HepG2 (cell line): Measurements from ENCODE around the gene UGGT1. TPM values are rescaled to one million over a fixed set of nuclear protein-coding genes. Genes with fewer than 3 reads are reported as not detected.
A peak's percentile ranks its signal among the peaks of the same experiment; 100 is the strongest.

Source experiments
- ATAC-seq: fragments of 200-7000 bp; cut with Tn5 transposase; 3 replicates; pipeline ENCODE4 v1.9.1; 2020; ENCODE audit warnings: mild to moderate bottlenecking, moderate library complexity
- BruUV-seq: library from RNA; stranded (reverse); fragments of 400-500 nt; replicated peaks from 2 replicates; lab custom pipeline; 2021; lab: Mats Ljungman, UMichigan
- CTCF ChIA-PET: fragments of 300-600 bp; formaldehyde crosslinking; extraction: SDS; loops from one replicate; lab custom pipeline; 2021; ENCODE audit warnings: low total read pairs, inconsistent platforms, low intra/inter-chr PET ratio; lab: Yijun Ruan, JAX
- POLR2A ChIA-PET: fragments of 350-600 bp; sonication (Branson Sonifier 250); formaldehyde crosslinking; loops from one replicate; lab custom pipeline; 2020; ENCODE audit warnings: antibody characterized with exemption, inconsistent platforms; lab: Yijun Ruan, JAX
- DNase-seq: peaks from one replicate; pipeline ENCODE4 v3.0.0-alpha.2; 2015; ENCODE audit warnings: low spot score
- FAIRE-seq: peaks from 3 replicates; lab custom pipeline; 2011; peaks lifted over from hg19 to GRCh38; lab: Jason Lieb, UNC
- H2AFZ ChIP-seq: one replicate; pipeline ENCODE4 v1.6.1; 2011; ENCODE audit warnings: low read length, inconsistent platforms
- H3K27ac ChIP-seq: fragments of 300-600 bp; 3 replicates; pipeline ENCODE4 v1.8.0; 2011; ENCODE audit warnings: mixed run types, mild to moderate bottlenecking, mixed read lengths, low read length, inconsistent platforms; ENCODE audit not compliant: insufficient read depth; ENCODE audit errors: extremely low read length
- H3K27me3 ChIP-seq, 2 experiments: fragments of 200-600 bp in 1 of 2; 2 replicates in 1 of 2; 3 replicates in 1 of 2; pipeline versions ENCODE4 v1.6.0 to v1.8.0; 2011; ENCODE audit warnings: low read length in 2 of 2, mild to moderate bottlenecking in 2 of 2, moderate library complexity in 2 of 2, inconsistent platforms in 1 of 2; ENCODE audit not compliant: insufficient read depth in 2 of 2, control insufficient read depth in 1 of 2
- H3K36me3 ChIP-seq, 2 experiments: fragments of 200-600 bp in 1 of 2; replicated peaks in 1 of 2; 2 replicates in 1 of 2; 3 replicates in 1 of 2; pipeline versions ENCODE4 v1.5.1 to v1.8.0; 2011; ENCODE audit warnings: low read length in 2 of 2, inconsistent platforms in 1 of 2; ENCODE audit not compliant: insufficient read depth in 2 of 2, control insufficient read depth in 1 of 2
- H3K4me1 ChIP-seq: 2 replicates; pipeline ENCODE4 v1.5.1; 2012; ENCODE audit warnings: low read length, inconsistent platforms; ENCODE audit not compliant: insufficient read depth
- H3K4me2 ChIP-seq: 2 replicates; pipeline ENCODE4 v1.6.0; 2011; ENCODE audit warnings: low read depth, low read length, inconsistent platforms
- H3K4me3 ChIP-seq, 3 experiments: fragments of 200-600 bp in 1 of 3; sonication (generic), shearing (Covaris generic) in 1 of 3; replicated peaks in 1 of 3; 2 replicates each; pipeline ENCODE4 v1.5.1; 2011 to 2016; ENCODE audit warnings: low read length in 3 of 3, inconsistent platforms in 2 of 3, low read depth in 2 of 3, mild to moderate bottlenecking in 2 of 3, control low read depth in 1 of 3, mixed read lengths in 1 of 3; ENCODE audit not compliant: insufficient read depth in 1 of 3
- H3K79me2 ChIP-seq: one replicate; pipeline ENCODE4 v1.6.1; 2011; ENCODE audit warnings: low read length, inconsistent platforms; ENCODE audit not compliant: insufficient read depth
- H3K9ac ChIP-seq: 2 replicates; pipeline ENCODE4 v1.6.0; 2011; ENCODE audit warnings: mild to moderate bottlenecking, low read depth, low read length, inconsistent platforms; ENCODE audit not compliant: insufficient read depth
- H3K9me3 ChIP-seq: 2 replicates; pipeline ENCODE4 v1.5.1; 2012; ENCODE audit warnings: mild to moderate bottlenecking, low read length
- H4K20me1 ChIP-seq: 2 replicates; pipeline ENCODE4 v1.6.0; 2011; ENCODE audit warnings: inconsistent platforms, mild to moderate bottlenecking, low read length, moderate library complexity; ENCODE audit not compliant: insufficient read depth
- MAFF ChIP-seq: IDR thresholded peaks from 2 replicates; pipeline ENCODE4 v1.6.1; 2011; ENCODE audit warnings: low read depth, low read length, improper control_type of control experiment
- MAFK ChIP-seq, 2 experiments: IDR thresholded peaks in 1 of 2; conservative IDR thresholded peaks in 1 of 2; 2 replicates each; pipeline ENCODE4 v1.6.1; 2011; ENCODE audit warnings: improper control_type of control experiment in 2 of 2, low read length in 2 of 2
- NBN ChIP-seq: fragments of 450-650 bp; conservative IDR thresholded peaks from 2 replicates; pipeline ENCODE4 v1.6.1; 2017
- PCBP2 ChIP-seq: fragments of 200-400 bp; formaldehyde crosslinking; optimal IDR thresholded peaks from 2 replicates; pipeline ENCODE3; 2018; ENCODE audit warnings: low read length, low read depth; ENCODE audit not compliant: poor library complexity, severe bottlenecking
- PHF8 ChIP-seq: sonication (generic); formaldehyde crosslinking; IDR thresholded peaks from 2 replicates; pipeline ENCODE4 v1.5.0; 2020; ENCODE audit warnings: missing genetic modification reagents
- TFDP2 ChIP-seq: sonication (generic); formaldehyde crosslinking; IDR thresholded peaks from 2 replicates; pipeline ENCODE4 v1.4.0; 2020; ENCODE audit warnings: missing genetic modification reagents
- XBP1 ChIP-seq: sonication (generic); formaldehyde crosslinking; IDR thresholded peaks from 2 replicates; pipeline ENCODE4 v1.5.0; 2020; ENCODE audit warnings: missing genetic modification reagents
- ZBTB38 ChIP-seq: sonication (generic); formaldehyde crosslinking; IDR thresholded peaks from 2 replicates; pipeline ENCODE4 v1.5.1; 2020; ENCODE audit warnings: mild to moderate bottlenecking, missing genetic modification reagents
- ZNF556 ChIP-seq: sonication (generic); formaldehyde crosslinking; IDR thresholded peaks from 2 replicates; pipeline ENCODE4 v1.4.0; 2020; ENCODE audit warnings: mild to moderate bottlenecking, missing genetic modification reagents, borderline replicate concordance
- ZNF598 ChIP-seq: sonication (generic); formaldehyde crosslinking; IDR thresholded peaks from 2 replicates; pipeline ENCODE4 v1.5.1; 2020; ENCODE audit warnings: mild to moderate bottlenecking, missing genetic modification reagents, borderline replicate concordance
- ZNF687 ChIP-seq: sonication (generic); formaldehyde crosslinking; IDR thresholded peaks from 2 replicates; pipeline ENCODE4 v1.5.1; 2020; ENCODE audit warnings: mild to moderate bottlenecking, missing genetic modification reagents, moderate library complexity
- ZNF768 ChIP-seq: sonication (generic); formaldehyde crosslinking; IDR thresholded peaks from 2 replicates; pipeline ENCODE4 v1.4.0; 2020; ENCODE audit warnings: missing genetic modification reagents
- WGBS: methylation state at CpG from one replicate; pipeline ENCODE4 v1.1.6; 2017; ENCODE audit warnings: low lambda C conversion rate; 5-methylcytosine and 5-hydroxymethylcytosine counted together
- in situ Hi-C: cut with HindIII; loops from 2 replicates; pipeline ENCODE4 v1.10.0; 2017; ENCODE audit warnings: low pct_unique_long_range_greater_than_20kb; ENCODE audit not compliant: extremely low pct_ligation_motif_present
- intact Hi-C: fragments of 100-400 bp; cut with micrococcal nuclease; formaldehyde crosslinking; loops from one replicate; pipeline ENCODE4 v1.10.0; 2022; ENCODE audit not compliant: unreplicated experiment
- polyA plus RNA-seq, 8 experiments: library from polyadenylated mRNA; depleted of rRNA in 3 of 8; stranded (reverse) in 7 of 8; unstranded in 1 of 8; fragments of >200 nt; fragmentation: Illumina TruSeq in 4 of 8; extraction: Trizol in 4 of 8; gene quantifications; 2 replicates each; pipeline versions ENCODE4 v1.2.1 to v1.2.3, GENCODE V29; 2011 to 2016; ENCODE audit warnings: low read depth in 4 of 8, missing spikeins in 1 of 8, mixed read lengths in 1 of 8; ENCODE audit not compliant: insufficient read depth in 1 of 8
- total RNA-seq, 5 experiments: library from RNA; depleted of rRNA; stranded (reverse); fragments of >200 nt; fragmentation: Illumina TruSeq; extraction: Trizol; gene quantifications; 2 replicates each; pipeline ENCODE4 v1.2.3, GENCODE V29; 2016; ENCODE audit warnings: low read depth in 1 of 5

UGGT1 gene
- total and polyA plus RNA-seq, 2 of the 13 experiments (the other 11 are each of a cell fraction or from before 2014, with no cell fraction given), result 35.8 to 83.2 TPM

- ChIA-PET CTCF (no interaction called here), POLR2A (interaction anchor here (0.6 kb wide), 1 partner anchor 115 kb away, joined by 3 read pairs; no protein-coding TSS in a partner anchor)
- ATAC-seq (no peak), FAIRE-seq (no peak), DNase-seq (no peak)
- H3K9me3 ChIP-seq, result no peaks in the 10 kb centered on the region
- H2AFZ ChIP-seq, result no peak overlapping the region
- 94% methylated on average over 8 of the region's 8 CpGs for WGBS
- H3K36me3 ChIP-seq, result no peaks in the 10 kb centered on the region
- no TSS peak for BruUV-seq
- H3K27ac ChIP-seq, result no peak overlapping the region
- TF ChIP-seq ZNF598 (CRISPR knock-in tag) (no peak), ZNF556 (CRISPR knock-in tag) (no peak), TFDP2 (no peak), PCBP2 (no peak), XBP1 (CRISPR knock-in tag) (no peak)
- H3K4me3 ChIP-seq, result no peak overlapping the region
- peaks cover 38% of the 10 kb centered on the region for H3K4me1 ChIP-seq
- in situ Hi-C loops (loop anchor here (10.0 kb wide), 1 partner anchor 61 kb away; no protein-coding TSS in a partner anchor), intact Hi-C loops (no loop called here)
- no peak overlapping the region for H3K4me2 ChIP-seq
- no peak overlapping the region for H3K9ac ChIP-seq
- H3K27me3 ChIP-seq, result no peaks in the 10 kb centered on the region
- no peaks in the 10 kb centered on the region for H3K79me2 ChIP-seq
- H4K20me1 ChIP-seq, result no peaks in the 10 kb centered on the region
Measured at GRCh38 chr2:128235581-128235980, 144.6 kb downstream of the UGGT1 start.

- no peaks in the 10 kb centered on the region for H3K36me3 ChIP-seq
- H2AFZ ChIP-seq, result no peak overlapping the region
- intact Hi-C loops (no loop called here), in situ Hi-C loops (loop anchor here (10.0 kb wide), 1 partner anchor 62 kb away; no protein-coding TSS in a partner anchor)
- CTCF ChIA-PET, result no interaction called here
- BruUV-seq, result no TSS peak
- peaks cover 32% of the 10 kb centered on the region for H3K4me1 ChIP-seq
- H3K9me3 ChIP-seq, result no peaks in the 10 kb centered on the region
- DNase-seq (no peak), ATAC-seq (no peak), FAIRE-seq (no peak)
- no peak overlapping the region for H3K27ac ChIP-seq
- H3K79me2 ChIP-seq, result no peaks in the 10 kb centered on the region
- POLR2A ChIA-PET, result no interaction called here
- H3K27me3 ChIP-seq, result no peaks in the 10 kb centered on the region
- no peak overlapping the region for H3K4me2 ChIP-seq
- WGBS, result 89% methylated on average over 8 of the region's 8 CpGs
- H3K9ac ChIP-seq, result no peak overlapping the region
- no peak overlapping the region for H3K4me3 ChIP-seq
- H4K20me1 ChIP-seq, result no peaks in the 10 kb centered on the region
- TF ChIP-seq ZNF768 (CRISPR knock-in tag) (peak; percentile 12; the same call in 1 of the 2 replicates), MAFK (conservative IDR thresholded peaks at IDR 0.05 in 1 of 2, IDR thresholded peaks at IDR 0.05 in 1 of 2; ENCODE audit: low read length in 2 of 2) (peak; percentile 50 to 53; a peak in 3 of 4 replicates), ZNF687 (peak; percentile 33), NBN (no peak), PHF8 (no peak), MAFF (peak; percentile 34; the same call in 1 of the 2 replicates), ZBTB38 (CRISPR knock-in tag) (0 out of 2 replicates have a peak, but pooled peaks have one; percentile 47)
Measured at GRCh38 chr2:128236491-128237035, 145.6 kb downstream of the UGGT1 start.
